Uterus (tissue), 2 donors: ENCODE measurements around the gene MYOT.

Source experiments
- CTCF ChIP-seq, 4 experiments: fragments of 200-600 bp in 2 of 4; fragments of 450-650 bp in 2 of 4; sonication (generic) in 2 of 4; IDR thresholded peaks; one replicate each; pipeline ENCODE4 v1.5.1; 2016 to 2019; ENCODE audit warnings: antibody characterized with exemption in 4 of 4, mild to moderate bottlenecking in 2 of 4, moderate library complexity in 1 of 4
- POLR2A ChIP-seq, 2 donors: fragments of 450-650 bp; IDR thresholded peaks; one replicate each; pipeline ENCODE4 v1.6.1; 2016; ENCODE audit warnings: antibody characterized with exemption in 2 of 2, mild to moderate bottlenecking in 1 of 2, moderate library complexity in 1 of 2

GRCh38 chr5:137843676-137844299, 23.9 kb upstream of the MYOT start:
- TF ChIP-seq CTCF (IDR thresholded peaks at IDR 0.05) (no peak), POLR2A (IDR thresholded peaks at IDR 0.05) (no peak)
